Hypothalamus (tissue), 51 donors: ENCODE measurements around the gene MCC.

Experiments
- DNase-seq, 51 donors: peaks; one replicate each; lab custom pipeline; 2025; lab: John Stamatoyannopoulos, UW

Gene MCC

GRCh38 chr5:113232221-113232620 lies 256.0 kb downstream of the MCC start:
- DNase-seq = no peak

GRCh38 chr5:113231653-113232000 lies 256.6 kb downstream of the MCC start:
- no peak for DNase-seq

GRCh38 chr5:113230711-113231652 lies 257.3 kb downstream of the MCC start:
- DNase-seq = no peak

GRCh38 chr5:113227798-113228197 lies 260.5 kb downstream of the MCC start:
- no peak for DNase-seq

GRCh38 chr5:113226116-113226736 lies 262.0 kb downstream of the MCC start:
- DNase-seq = no peak

GRCh38 chr5:113225259-113225658 lies 263.0 kb downstream of the MCC start:
- DNase-seq = no peak

- DNase-seq = no peak
Observed at GRCh38 chr5:113224605-113225065, 263.6 kb downstream of the MCC start.

- no peak for DNase-seq
Observed at GRCh38 chr5:113223831-113224604, 264.2 kb downstream of the MCC start.

GRCh38 chr5:113223315-113223714 lies 264.9 kb downstream of the MCC start:
- DNase-seq = no peak

- DNase-seq = no peak
Observed at GRCh38 chr5:113221294-113222176, 266.7 kb downstream of the MCC start.

GRCh38 chr5:113219695-113220094 lies 268.6 kb downstream of the MCC start:
- no peak for DNase-seq

- DNase-seq = no peak
Observed at GRCh38 chr5:113218906-113219517, 269.2 kb downstream of the MCC start.

- no peak for DNase-seq
Observed at GRCh38 chr5:113218200-113218599, 270.1 kb downstream of the MCC start.

GRCh38 chr5:113217619-113218184 lies 270.6 kb downstream of the MCC start:
- DNase-seq = no peak

- DNase-seq = no peak
Observed at GRCh38 chr5:113216545-113216944, 271.7 kb downstream of the MCC start.

GRCh38 chr5:113215401-113216060 lies 272.7 kb downstream of the MCC start:
- DNase-seq = no peak

GRCh38 chr5:113214606-113215323 lies 273.5 kb downstream of the MCC start:
- DNase-seq = no peak
